RCC 7860 (cell line): ENCODE data around the gene UFSP2.

Source experiments
- DNase-seq: peaks from one replicate; pipeline ENCODE4 v3.0.0-alpha.2; 2015; ENCODE audit warnings: low spot score
- FAIRE-seq: peaks from 2 replicates; lab custom pipeline; 2012; peaks lifted over from hg19 to GRCh38; lab: Jason Lieb, UNC

UFSP2 gene

DNA sequence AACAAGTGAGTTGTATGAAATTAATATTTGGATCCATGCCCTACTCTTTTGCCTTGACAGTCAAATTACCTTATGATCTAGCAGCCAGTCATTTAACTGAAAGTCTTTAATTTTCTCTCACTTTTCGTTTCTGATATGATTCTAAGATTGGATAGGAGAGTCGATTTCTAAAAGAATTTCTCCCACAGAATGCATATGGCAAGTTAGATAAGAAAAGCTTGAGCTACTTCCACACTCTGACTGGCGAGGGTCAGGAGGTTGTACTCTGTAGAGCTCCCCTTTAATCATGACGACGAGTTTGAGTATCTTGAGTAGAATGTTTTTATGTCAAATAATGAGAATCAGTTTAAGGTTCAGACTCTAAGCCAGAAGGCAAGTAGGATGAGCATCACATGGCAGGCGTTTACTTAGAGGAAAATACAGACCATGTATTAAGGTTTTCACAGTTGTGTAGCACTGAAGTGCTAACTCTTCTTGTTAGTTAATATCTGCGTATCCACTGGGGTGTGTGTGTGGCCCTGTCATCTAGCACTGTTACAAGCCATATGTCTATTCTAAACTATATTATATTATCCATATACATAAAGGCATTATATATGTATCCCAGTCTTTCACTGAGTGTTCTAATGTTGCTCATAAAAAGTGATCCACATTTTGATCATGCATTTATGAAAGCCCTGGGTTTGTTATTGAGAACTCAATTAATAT, 67.9 kb downstream of the UFSP2 start:
- FAIRE-seq (no peak), DNase-seq (no peak)

GRCh38 chr4:185357211-185357610, 68.6 kb downstream of the UFSP2 start:
- DNase-seq (no peak), FAIRE-seq (no peak)

GRCh38 chr4:185352741-185353140, 73.0 kb downstream of the UFSP2 start:
- DNase-seq (no peak), FAIRE-seq (no peak)

GRCh38 chr4:185352202-185352601, 73.6 kb downstream of the UFSP2 start:
- no peak for DNase-seq

GRCh38 chr4:185351691-185352090, 74.1 kb downstream of the UFSP2 start:
- FAIRE-seq (no peak), DNase-seq (no peak)

More at GRCh38 chr4:185352202-185352601, 73.6 kb downstream of the UFSP2 start:
- FAIRE-seq, result no peak
